PC-9 (cell line): ENCODE results near the gene MRPL58. TPM values are rescaled to one million over a fixed set of nuclear protein-coding genes. Genes with fewer than 3 reads are reported as not detected.

Experiments
- BruUV-seq: library from RNA; stranded (reverse); fragments of 400-500 nt; replicated peaks from 2 replicates; lab custom pipeline; 2021; lab: Mats Ljungman, UMichigan
- CTCF ChIA-PET: fragments of 300-600 bp; sonication (Branson Sonifier 250); formaldehyde crosslinking; loops from one replicate; lab custom pipeline; 2022; ENCODE audit warnings: antibody characterized with exemption; lab: Charles Lee
- POLR2A ChIA-PET: fragments of 300-600 bp; sonication (Branson Sonifier 250); formaldehyde crosslinking; loops from one replicate; lab custom pipeline; 2022; ENCODE audit warnings: antibody characterized with exemption; ENCODE audit not compliant: unreplicated experiment; lab: Charles Lee
- DNase-seq, 2 experiments: peaks; one replicate each; pipeline versions ENCODE4 v3.0.0 to v3.0.0-alpha.2; 2015 to 2022; ENCODE audit warnings: mixed read lengths in 1 of 2
- H2AFZ ChIP-seq: fragments of 200-600 bp; sonication (generic); 2 replicates; pipeline ENCODE4 v1.8.1; 2017; ENCODE audit warnings: antibody characterized with exemption
- H3F3A ChIP-seq: fragments of 200-600 bp; sonication (generic); 2 replicates; pipeline ENCODE4 v1.8.1; 2017; ENCODE audit warnings: antibody characterized with exemption, mild to moderate bottlenecking, low read depth; ENCODE audit not compliant: insufficient read depth
- H3K27ac ChIP-seq: fragments of 200-600 bp; sonication (generic); 2 replicates; pipeline ENCODE4 v1.6.1; 2016; ENCODE audit warnings: mixed run types
- H3K27me3 ChIP-seq: fragments of 200-600 bp; sonication (generic); 2 replicates; pipeline ENCODE4 v1.6.1; 2016; ENCODE audit warnings: low read depth, mixed run types; ENCODE audit not compliant: insufficient read depth
- H3K36me3 ChIP-seq: fragments of 200-600 bp; sonication (generic); 2 replicates; pipeline ENCODE4 v1.6.1; 2016; ENCODE audit warnings: low read depth, mixed run types
- H3K4me1 ChIP-seq: fragments of 200-600 bp; sonication (generic); replicated peaks from 2 replicates; pipeline ENCODE4 v1.6.1; 2016; ENCODE audit warnings: mixed run types; ENCODE audit not compliant: insufficient read depth
- H3K4me2 ChIP-seq: fragments of 200-600 bp; sonication (generic); 2 replicates; pipeline ENCODE4 v1.6.1; 2017; ENCODE audit warnings: mixed run types
- H3K4me3 ChIP-seq: fragments of 200-600 bp; sonication (generic); 2 replicates; pipeline ENCODE4 v1.6.1; 2016; ENCODE audit warnings: mixed run types
- H3K79me2 ChIP-seq: fragments of 200-600 bp; sonication (generic); 2 replicates; pipeline ENCODE4 v1.6.1; 2017; ENCODE audit warnings: low read depth, mixed run types
- H3K9me2 ChIP-seq: fragments of 200-600 bp; sonication (generic); 2 replicates; pipeline ENCODE4 v1.8.1; 2017; ENCODE audit warnings: mild to moderate bottlenecking; ENCODE audit not compliant: insufficient read depth
- H3K9me3 ChIP-seq: fragments of 200-600 bp; sonication (generic); 2 replicates; pipeline ENCODE4 v1.8.1; 2016; ENCODE audit warnings: low read depth; ENCODE audit not compliant: insufficient read depth
- H4K20me1 ChIP-seq: fragments of 200-600 bp; sonication (generic); 2 replicates; pipeline ENCODE4 v1.8.1; 2017; ENCODE audit not compliant: insufficient read depth
- EZH2 ChIP-seq: fragments of 200-600 bp; sonication (generic); IDR thresholded peaks from 2 replicates; pipeline ENCODE4 v1.8.0; 2017; ENCODE audit warnings: antibody characterized with exemption, low read depth
- intact Hi-C: fragments of 100-400 bp; cut with micrococcal nuclease; formaldehyde crosslinking; loops from one replicate; pipeline ENCODE4 v1.10.0; 2022; ENCODE audit not compliant: unreplicated experiment
- total RNA-seq: library from RNA; stranded (reverse); gene quantifications from 2 replicates; pipeline ENCODE4 v1.2.3, GENCODE V29; 2021
- TF ChIP-seq, protein P1 (sequence below): fragments of 200-600 bp; sonication (generic); conservative IDR thresholded peaks from 2 replicates; pipeline ENCODE4 v1.6.1; 2017; ENCODE audit warnings: mixed run types, antibody characterized with exemption, mild to moderate bottlenecking, moderate library complexity

The MRPL58 gene
- total RNA-seq, 1 experiment from 2014 or later, result 48.4 TPM

DNA sequence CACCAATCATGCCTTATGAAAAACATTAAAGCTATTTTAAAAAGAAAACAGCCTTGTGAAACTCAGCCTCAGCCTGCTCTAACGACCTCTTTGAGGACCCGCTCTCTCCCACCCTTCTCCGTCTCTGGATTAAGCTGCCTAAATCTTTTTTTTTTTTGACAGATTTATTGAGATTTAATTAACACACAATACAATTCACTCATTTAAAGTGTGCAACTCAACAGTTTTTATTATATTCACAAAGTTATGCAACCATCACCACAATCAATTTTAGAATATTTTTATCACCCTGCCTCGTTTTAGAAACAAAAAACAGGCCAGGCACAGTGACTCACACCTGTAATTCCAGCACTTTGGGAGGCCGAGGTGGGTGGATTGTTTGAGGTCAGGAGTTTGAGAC lies 16.6 kb upstream of the MRPL58 start:
- ChIA-PET POLR2A (no interaction called here), CTCF (no interaction called here)
- peaks cover 33% of the 10 kb centered on the region; the same call in 1 of the 2 replicates for H3F3A ChIP-seq
- H3K4me2 ChIP-seq, result no peak overlapping the region
- BruUV-seq, result no TSS peak
- no peaks in the 10 kb centered on the region for H3K9me2 ChIP-seq
- H3K27ac ChIP-seq, result no peak overlapping the region
- intact Hi-C loops, result no loop called here
- TF ChIP-seq, protein P1, sequence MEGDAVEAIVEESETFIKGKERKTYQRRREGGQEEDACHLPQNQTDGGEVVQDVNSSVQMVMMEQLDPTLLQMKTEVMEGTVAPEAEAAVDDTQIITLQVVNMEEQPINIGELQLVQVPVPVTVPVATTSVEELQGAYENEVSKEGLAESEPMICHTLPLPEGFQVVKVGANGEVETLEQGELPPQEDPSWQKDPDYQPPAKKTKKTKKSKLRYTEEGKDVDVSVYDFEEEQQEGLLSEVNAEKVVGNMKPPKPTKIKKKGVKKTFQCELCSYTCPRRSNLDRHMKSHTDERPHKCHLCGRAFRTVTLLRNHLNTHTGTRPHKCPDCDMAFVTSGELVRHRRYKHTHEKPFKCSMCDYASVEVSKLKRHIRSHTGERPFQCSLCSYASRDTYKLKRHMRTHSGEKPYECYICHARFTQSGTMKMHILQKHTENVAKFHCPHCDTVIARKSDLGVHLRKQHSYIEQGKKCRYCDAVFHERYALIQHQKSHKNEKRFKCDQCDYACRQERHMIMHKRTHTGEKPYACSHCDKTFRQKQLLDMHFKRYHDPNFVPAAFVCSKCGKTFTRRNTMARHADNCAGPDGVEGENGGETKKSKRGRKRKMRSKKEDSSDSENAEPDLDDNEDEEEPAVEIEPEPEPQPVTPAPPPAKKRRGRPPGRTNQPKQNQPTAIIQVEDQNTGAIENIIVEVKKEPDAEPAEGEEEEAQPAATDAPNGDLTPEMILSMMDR, result no peak
- TF ChIP-seq EZH2, result no peak
- no peak for DNase-seq
- no peaks in the 10 kb centered on the region for H3K27me3 ChIP-seq
- H2AFZ ChIP-seq, result no peak overlapping the region
- no peaks in the 10 kb centered on the region for H3K36me3 ChIP-seq
- no peak overlapping the region for H3K4me3 ChIP-seq
- H3K4me1 ChIP-seq, result peaks cover 32% of the 10 kb centered on the region
- no peaks in the 10 kb centered on the region for H3K79me2 ChIP-seq
- no peaks in the 10 kb centered on the region for H4K20me1 ChIP-seq
- H3K9me3 ChIP-seq, result no peaks in the 10 kb centered on the region

DNA sequence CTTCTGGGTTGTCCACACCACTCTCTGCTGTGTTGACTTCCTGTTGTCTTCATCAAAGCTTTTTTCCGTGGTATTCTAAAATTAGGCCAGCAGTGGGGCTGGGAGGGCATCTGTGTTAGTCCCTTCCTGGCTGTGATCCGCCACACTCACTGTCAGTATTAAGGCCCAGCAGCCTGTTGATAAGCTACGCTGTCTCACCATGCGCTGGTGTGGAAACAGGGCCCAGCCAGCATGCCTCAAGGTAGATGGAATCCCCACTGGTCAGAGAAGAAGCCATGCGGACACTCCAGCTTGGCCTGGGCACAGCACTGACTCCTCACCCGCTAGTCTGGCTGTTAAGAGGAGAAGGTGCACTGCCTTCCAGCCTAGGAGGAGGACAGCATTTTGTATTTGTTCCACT lies 13.7 kb upstream of the MRPL58 start:
- CTCF ChIA-PET, result no interaction called here
- POLR2A ChIA-PET, result no interaction called here
- Histone ChIP-seq H3K4me2 (no peak overlapping the region), H3K27ac (no peak overlapping the region), H3F3A (peaks cover 17% of the 10 kb centered on the region; the same call in 1 of the 2 replicates), H3K9me3 (no peaks in the 10 kb centered on the region), H3K4me3 (no peak overlapping the region), H3K9me2 (no peaks in the 10 kb centered on the region), H2AFZ (no peak overlapping the region), H3K4me1 (peaks cover 3% of the 10 kb centered on the region), H3K36me3 (no peaks in the 10 kb centered on the region), H3K79me2 (no peaks in the 10 kb centered on the region), H4K20me1 (no peaks in the 10 kb centered on the region), H3K27me3 (no peaks in the 10 kb centered on the region)
- no peak for DNase-seq
- BruUV-seq, result no TSS peak
- intact Hi-C loops, result no loop called here
- TF ChIP-seq, protein P1, result no peak
- TF ChIP-seq EZH2, result no peak

DNA sequence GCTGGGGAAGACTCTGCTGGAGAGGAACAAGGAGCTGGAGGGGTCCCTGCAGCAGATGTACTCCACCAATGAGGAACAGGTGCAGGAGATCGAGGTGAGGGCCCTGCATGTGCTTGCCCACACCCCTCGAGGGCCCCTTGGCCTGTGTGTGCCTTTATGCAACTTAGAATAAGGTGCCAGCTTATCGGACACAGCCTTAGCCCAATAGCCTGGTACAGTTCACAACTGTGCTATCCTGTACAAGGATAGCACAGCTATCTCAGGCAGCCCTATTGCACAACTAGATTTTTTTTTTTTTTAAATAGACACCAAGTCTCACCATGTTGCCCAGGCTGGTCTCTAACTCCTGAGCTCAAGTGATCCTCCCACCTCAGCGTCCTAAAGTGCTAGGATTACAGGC lies 12.9 kb upstream of the MRPL58 start:
- Histone ChIP-seq H3K9me3 (no peaks in the 10 kb centered on the region), H3K4me3 (no peak overlapping the region), H3K36me3 (no peaks in the 10 kb centered on the region), H3F3A (peaks cover 9% of the 10 kb centered on the region; the same call in 1 of the 2 replicates), H3K27ac (no peak overlapping the region), H3K4me1 (no peaks in the 10 kb centered on the region; the same call in 1 of the 2 replicates), H3K27me3 (no peaks in the 10 kb centered on the region), H3K4me2 (no peak overlapping the region), H3K79me2 (no peaks in the 10 kb centered on the region), H3K9me2 (no peaks in the 10 kb centered on the region), H4K20me1 (no peaks in the 10 kb centered on the region), H2AFZ (no peak overlapping the region)
- TF ChIP-seq EZH2, result no peak
- TF ChIP-seq, protein P1, result no peak
- intact Hi-C loops, result no loop called here
- ChIA-PET POLR2A (no interaction called here), CTCF (no interaction called here)
- DNase-seq, result no peak
- no TSS peak for BruUV-seq
